GM12873 (cell line): ENCODE results near the gene GSC.

Experiments used
- TF ChIP-seq, protein P1 (sequence below): IDR thresholded peaks from 2 replicates; pipeline ENCODE4 v1.5.1; 2012; ENCODE audit warnings: low read depth, mild to moderate bottlenecking, moderate library complexity, low read length, control low read depth; ENCODE audit not compliant: insufficient read depth; ENCODE audit errors: missing control alignments

GSC gene

DNA sequence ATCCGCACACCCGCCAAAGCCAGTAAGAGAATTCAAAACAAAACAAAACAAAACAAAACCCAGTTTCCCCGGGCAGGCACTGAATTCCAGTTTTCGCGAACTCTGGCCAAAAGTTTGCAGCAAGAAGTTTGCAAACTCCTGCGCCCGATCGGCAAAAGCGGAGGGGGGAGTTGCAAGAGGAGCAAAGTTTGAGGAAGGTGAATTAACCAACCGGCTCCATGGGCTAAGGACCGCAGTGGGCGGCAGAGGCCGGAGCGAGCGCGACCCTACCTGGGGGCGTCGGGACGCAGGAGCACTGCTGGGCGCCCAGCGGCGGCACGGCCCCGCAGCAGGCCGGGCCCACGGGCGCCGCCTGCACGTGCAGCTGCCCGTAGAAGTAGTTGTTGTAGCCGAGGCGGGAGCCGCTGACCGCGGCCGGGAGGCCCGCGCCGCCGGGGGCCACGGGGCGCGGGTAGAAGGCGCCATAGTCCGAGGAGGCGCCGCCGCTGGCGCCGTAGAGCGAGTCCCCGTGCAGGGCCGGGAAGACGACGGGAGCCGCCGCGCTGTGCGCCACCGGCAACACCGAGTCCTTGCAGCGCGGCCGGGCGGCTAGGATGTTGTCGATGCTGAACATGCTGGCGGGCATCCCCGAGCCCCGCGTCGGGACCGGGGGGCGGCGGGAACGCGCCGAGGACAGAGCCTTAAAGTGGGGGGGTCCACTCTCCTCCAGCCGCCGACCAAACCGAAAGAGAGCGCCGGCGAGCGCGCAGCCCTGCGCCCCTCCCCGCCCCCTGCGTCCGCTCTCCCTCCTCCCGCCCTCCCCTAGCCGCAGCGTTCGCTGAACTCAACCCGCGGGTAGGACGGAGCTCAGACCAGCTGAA is at the start of gene GSC:
Gene GSC, minus strand, starts transcription at position 723 of the 860 bp plus-strand sequence. Its CDS starts 98 bp downstream, at position 625.
- TF ChIP-seq, protein P1, sequence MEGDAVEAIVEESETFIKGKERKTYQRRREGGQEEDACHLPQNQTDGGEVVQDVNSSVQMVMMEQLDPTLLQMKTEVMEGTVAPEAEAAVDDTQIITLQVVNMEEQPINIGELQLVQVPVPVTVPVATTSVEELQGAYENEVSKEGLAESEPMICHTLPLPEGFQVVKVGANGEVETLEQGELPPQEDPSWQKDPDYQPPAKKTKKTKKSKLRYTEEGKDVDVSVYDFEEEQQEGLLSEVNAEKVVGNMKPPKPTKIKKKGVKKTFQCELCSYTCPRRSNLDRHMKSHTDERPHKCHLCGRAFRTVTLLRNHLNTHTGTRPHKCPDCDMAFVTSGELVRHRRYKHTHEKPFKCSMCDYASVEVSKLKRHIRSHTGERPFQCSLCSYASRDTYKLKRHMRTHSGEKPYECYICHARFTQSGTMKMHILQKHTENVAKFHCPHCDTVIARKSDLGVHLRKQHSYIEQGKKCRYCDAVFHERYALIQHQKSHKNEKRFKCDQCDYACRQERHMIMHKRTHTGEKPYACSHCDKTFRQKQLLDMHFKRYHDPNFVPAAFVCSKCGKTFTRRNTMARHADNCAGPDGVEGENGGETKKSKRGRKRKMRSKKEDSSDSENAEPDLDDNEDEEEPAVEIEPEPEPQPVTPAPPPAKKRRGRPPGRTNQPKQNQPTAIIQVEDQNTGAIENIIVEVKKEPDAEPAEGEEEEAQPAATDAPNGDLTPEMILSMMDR, result no peak

DNA sequence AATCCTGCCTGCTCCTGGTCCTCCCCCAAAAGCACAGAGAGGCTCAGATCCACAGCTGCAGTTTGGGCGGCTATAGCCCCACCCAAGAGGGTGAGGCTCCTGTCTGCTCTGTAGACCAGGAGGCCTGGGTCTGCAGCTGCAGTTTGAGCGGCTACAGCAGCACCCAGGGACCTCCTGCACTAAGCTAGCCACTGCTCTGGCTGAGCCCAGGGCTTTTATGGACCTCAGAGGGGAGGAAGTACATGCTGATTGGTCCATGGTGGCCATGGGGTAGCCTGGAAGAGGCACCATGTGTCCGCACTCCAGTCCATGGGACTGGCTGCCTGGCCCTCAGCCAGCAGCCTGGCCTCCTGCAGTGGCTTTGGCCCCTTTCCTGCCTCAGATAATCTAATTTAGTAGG is 49.6 kb upstream of the GSC start:
- TF ChIP-seq, protein P1, result no peak

DNA sequence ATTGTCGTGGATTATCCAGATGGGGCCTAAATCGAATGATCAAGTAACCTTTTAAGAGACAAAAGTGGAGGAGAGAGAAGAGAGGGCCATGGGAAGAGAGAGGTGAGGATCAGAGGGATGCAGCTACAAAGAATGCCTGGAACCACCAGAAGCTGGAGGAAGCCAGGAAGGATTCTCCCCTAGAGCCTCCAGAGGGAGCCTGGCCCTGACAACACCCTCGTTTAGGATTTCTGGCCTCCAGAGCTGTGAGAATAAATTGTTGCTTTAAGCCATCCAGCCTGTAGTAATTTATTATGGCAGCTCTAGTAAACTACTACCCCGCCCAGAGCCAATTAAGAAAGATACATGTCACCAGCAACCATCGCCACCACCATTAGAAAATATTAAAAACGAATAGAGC is 46.2 kb upstream of the GSC start:
- TF ChIP-seq, protein P1, result no peak

DNA sequence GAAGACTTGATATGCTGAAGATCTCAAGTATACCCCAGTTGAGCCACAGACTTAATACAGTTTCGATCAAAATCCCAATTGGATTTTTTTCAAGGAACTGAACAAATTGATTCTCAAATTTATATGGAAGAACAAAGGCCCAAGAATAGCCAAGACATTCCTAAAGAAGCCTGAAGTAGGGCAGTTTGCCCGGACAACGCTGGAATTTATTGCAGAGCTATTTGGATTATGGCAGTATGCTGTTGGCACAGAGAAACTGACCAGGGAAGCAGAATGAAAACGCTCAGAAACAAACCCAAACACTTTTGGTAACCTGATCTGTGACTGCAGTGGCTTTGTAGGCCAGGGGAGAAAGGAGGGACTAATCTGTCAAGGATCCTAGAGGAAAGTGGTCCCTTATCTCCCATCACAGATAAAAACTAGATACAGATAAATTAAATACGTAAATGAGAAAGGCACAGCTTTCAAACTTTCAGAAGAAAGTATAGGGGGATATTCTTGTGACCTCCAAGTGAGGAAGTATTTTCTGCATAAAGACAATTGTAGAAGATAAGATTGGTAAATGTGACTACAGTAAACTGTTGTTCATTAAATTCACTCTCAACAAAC is 35.9 kb upstream of the GSC start:
- TF ChIP-seq, protein P1, result no peak

DNA sequence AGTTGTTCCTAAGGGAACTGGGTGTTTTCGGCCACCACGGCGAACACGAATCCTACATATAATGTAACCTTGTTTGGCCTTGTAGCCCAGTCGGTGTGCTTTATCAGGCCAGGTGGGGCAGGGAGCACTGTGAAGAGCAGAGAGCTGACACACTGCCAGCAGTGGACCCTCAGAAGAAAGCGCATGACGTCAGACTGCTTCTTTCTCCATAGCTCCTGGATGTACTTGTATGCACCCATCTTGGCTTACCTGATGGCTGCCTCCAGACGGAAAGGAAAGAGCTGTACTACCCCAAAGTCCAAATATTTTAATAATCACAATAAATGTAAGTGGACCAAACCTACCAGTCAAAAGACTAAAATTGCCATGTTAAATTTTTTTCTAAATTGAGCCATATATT is 31.3 kb upstream of the GSC start:
- TF ChIP-seq, protein P1, result no peak

DNA sequence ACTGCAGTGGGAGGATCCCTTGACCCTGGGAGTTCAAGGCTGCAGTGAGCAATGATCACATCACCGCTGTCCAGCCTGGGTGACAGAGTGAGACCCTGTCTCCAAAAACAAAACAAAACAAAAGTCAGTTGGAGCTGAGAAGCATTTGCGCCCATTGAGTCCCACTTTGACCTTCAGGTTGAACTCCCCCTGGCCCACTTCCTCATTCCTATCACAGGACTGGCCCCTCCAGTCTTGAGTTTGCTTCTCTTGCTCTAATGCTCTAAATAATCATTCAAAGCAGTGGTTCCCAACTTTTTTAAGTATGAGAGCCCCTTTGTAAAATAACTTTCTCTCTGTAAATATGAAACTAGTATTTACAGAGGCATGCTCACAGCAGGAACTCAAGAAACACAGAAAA is 28.0 kb upstream of the GSC start:
- TF ChIP-seq, protein P1, result no peak

DNA sequence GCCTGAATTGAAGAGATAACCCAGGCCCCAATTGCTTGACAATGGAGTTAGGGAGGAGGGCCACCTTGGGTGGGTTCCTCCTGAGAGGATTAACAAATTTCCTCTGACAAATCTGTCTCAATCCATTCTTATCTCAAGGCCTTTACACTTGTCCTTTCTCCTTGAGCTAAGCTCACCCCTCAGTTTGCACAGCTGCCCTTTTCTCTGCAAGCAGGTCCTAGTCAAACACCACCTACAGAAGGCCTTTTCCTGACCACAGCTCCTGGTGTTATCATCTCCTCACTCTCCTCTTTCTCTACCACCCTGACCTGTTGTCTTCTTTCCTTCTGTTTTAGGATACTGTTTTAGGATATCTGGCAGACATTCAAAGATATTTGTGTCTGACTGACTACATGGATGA is 26.4 kb upstream of the GSC start:
- TF ChIP-seq, protein P1, result no peak
